Measurements from ENCODE around the gene SPOUT1. TPM values are rescaled to one million over a fixed set of nuclear protein-coding genes. Genes with fewer than 3 reads are reported as not detected.
"Not testable (repeated sequence)": the region's sequence is repeated elsewhere in the genome, so short reads cannot be mapped to it uniquely, and the experiment has no call there.

The SPOUT1 gene
- total RNA-seq, 1 donor from 2014 or later: 15.8 TPM

DNA sequence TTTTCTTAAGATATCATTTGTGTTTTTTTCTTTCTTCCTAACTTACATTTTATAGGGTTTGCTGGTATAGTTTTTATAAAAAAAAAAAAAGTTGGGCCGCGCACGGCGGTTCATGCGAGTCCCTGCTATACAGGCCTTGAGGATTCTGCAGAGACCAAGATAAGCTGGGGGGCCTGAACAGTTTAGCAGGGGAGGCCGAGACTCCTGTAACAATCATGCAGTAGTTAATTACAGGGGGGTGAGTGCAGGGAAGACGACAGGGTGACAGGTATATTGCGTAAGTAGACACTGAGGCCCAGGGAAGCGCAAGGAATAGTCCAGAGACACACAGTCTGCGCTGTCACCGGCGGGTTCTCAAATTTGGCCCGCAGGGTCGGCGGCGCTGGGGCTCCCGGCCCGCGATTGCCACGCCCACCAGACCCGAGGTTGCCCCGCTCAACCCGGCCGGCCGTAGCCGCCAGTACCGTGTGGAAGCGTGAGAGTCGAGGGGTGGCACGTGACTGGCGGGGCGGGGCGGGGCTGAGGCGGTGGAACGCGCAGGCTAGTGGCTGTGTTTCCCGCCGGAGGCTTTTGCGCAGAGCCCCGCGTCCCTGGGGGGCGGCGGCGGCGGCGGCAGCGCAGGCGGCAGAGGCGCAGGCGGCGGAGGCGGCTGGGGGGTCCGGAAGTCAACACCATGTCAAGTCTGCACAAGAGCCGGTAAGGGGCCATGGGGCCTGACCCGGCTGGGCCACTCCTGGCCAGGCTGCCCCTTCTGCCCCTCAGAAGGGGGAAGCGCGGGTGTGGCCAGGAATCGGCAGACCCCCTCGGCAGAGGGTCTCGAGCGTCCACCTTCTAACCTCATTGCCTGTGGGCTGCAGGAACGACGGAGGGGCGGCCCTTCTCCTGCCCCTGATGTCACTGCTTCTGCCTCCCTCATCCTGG is 42.7 kb downstream of the SPOUT1 start, which contains the start of gene TBC1D13:
Gene TBC1D13 (plus strand): TSS at position 573 of the 921 bp plus-strand sequence. CDS start 101 bp downstream, at position 674.
- intact Hi-C loops (cut with DNase I): no loop called here
- ATAC-seq (ENCODE audit: poor library complexity) (peak; percentile 98), DNase-seq (peak; percentile 94)

DNA sequence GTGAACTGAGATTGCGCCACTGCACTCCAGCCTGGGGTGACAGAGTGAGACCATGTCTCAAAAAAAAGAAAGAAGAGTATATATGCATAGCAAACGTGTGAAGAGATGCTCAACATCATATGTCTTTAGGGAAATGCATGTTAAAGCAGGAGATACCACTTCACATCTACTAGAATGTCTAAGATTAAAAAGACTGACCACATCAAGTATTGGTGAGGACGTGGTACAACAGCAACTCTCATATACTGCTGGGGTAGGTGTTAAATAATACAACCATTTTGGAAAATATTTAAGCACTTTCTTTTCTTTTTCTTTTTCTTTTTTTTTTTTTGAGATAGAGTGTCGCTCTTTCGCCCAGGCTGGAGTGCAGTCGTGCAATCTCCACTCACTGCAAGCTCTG is 44.2 kb downstream of the SPOUT1 start:
- ATAC-seq (ENCODE audit: poor library complexity) (no peak), DNase-seq (no peak)
- intact Hi-C loops (cut with DNase I): no loop called here

DNA sequence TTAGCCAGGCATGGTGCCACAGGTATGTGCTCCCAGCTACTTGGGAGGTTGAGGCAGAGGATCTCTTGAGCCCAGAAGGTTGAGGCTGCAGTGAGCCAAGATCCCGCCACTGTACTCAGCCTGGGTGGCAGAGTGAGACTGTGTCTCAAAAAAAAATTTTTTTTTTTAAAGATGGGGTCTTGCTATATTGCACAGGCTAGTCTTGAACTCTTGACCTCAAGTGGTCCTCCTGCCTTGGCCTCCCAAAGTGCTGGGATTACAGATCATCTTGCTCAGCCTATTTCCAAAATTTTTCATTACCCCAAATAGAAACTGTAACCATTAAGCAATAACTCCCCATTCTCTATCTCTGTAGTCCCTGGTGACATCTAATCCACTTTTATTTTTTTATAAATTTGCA is 46.9 kb downstream of the SPOUT1 start:
- no peak for ATAC-seq (ENCODE audit: poor library complexity)
- no peak for DNase-seq
- intact Hi-C loops (cut with DNase I): no loop called here

DNA sequence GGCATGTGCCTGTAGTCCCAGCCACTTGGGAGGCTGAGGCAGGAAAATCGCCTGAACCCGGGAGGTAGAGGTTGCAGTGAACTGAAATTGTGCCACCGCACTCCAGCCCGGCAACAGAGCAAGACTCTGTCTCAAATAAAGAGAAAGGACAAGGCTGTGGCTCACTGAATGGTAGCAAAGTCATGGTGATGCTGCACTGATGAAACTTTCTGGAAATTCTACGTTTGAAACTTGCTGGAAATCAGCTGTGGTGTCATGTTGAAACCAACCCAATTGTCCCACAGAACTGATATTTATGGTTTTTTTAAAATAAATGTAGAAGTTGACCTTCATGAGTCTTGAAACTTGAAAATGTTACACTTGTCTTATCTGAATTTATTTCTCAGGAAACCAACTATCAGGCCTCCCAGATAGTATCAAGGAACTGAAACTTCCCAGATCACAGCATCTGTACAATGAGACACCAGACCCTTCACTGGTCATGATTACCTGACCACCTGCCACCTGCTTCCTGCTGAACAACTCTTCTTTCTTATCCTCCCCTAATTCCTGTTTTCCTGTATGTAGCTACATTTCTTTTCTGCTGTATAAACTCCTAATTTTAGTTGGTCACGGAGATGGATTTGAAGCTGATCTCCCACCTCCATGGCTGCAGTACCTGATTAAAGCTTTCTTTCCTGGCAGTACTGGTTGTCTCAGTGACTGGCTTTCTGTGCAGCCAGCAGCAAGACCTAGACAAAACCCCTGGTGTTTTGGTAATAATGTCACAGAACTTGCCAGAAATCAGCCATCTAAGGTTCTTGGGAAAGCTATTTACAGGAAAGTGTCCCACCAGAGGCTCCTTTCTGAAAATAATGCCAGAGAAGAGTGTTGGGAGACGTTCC is 48.2 kb downstream of the SPOUT1 start:
- DNase-seq (no peak), ATAC-seq (ENCODE audit: poor library complexity) (no peak)
- intact Hi-C loops (cut with DNase I): no loop called here

DNA sequence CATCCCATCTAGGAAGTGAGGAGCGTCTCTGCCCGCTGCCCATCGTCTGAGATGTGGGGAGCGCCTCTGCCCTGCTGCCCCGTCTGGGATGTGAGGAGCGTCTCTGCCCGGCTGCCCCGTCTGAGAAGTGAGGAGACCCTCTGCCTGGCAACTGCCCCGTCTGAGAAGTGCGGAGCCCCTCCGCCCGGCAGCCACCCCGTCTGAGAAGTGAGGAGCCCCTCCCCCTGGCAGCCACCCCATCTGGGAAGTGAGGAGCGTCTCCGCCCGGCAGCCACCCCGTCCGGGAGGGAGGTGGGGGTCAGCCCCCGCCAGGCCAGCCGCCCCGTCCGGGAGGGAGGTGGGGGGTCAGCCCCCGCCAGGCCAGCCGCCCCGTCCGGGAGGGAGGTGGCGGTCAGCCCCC is 49.5 kb downstream of the SPOUT1 start:
- ATAC-seq (ENCODE audit: poor library complexity); DNase-seq; intact Hi-C loops (cut with DNase I): not testable (repeated sequence)

DNA sequence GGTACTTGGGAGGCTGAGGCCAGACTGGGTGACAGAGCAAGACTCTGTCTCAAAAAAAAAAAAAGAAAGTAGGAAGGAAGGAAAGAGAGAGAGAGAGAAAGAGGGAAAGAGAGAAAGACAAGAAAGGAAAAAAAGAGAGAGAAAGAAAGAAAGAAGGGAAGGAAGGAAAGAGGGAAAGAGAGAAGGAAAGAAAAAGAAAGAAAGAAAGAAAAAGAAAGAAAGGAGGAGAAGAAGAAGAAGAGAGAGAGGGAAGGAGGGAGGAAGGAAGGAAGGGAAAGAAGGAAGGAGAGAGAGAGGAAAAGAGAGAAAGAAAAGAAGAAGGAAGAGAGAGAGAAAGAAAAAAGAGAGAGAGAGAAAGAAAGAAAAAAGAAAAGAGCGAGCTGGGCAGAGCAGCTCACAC is 54.8 kb downstream of the SPOUT1 start:
- DNase-seq: no peak
- intact Hi-C loops (cut with DNase I): no loop called here
- ATAC-seq (ENCODE audit: poor library complexity): no peak

DNA sequence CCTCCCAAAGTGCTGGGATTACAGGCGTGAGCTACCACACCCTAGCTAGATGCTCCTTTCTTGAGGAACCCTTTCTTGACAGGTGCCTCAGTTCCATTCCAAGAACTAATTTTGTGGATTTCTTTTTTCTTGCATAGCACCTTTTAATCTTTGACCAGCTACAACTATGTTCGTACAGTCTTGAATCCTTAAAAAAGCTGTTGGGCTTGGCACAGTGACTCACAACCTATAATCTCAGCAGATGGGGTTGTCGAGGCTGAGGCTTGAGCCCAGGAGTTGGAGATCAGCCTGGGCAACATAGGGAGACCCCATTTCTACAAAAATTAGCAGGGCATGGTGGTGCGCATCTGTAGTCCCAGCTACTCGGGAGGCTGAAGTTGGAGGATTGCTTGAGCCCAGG is 56.5 kb downstream of the SPOUT1 start:
- intact Hi-C loops (cut with DNase I): no loop called here
- no peak for DNase-seq
- ATAC-seq (ENCODE audit: poor library complexity): no peak

DNA sequence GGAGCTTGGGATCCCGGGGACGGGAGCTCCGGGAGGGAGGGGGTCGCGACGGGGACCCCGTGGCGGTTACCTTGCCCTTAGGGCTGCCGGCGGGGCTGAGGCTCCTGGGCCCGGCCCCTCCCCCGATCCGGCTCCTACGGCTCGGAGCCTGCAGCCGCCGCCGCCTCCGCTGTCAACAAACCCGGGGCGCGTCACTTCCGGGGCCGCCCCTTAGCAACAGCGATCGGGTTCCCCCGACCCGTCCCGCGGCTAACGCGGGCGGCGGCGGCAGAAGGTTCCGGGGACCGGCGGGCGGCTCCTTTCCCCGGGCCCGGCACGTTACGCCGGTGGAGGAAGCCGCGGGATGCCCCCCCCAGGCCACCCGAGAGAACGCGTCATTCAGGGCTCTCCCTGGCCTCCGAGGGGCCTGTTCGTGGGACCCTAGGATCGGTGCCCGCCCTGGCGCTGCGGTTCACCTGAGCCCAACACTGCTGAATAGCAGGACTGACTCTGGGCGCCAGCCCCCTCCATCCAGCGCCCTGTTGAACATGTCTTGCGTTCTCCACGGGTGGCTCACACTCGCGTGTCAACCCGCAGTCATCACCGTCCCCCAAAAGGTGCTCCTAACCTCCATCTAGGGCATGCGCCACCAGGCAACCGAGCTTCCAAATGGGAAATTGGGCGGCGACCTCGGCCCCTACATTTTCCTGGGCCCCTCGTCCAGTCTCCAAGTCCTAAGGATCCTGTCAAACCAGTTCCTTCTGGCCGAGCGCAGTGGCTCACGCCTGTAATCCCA is 57.7 kb downstream of the SPOUT1 start, which contains the start of gene ZER1:
Gene ZER1 (minus strand): TSS at position 183 of the 775 bp plus-strand sequence. CDS start 16,362 bp downstream, outside the sequence.
- intact Hi-C loops (cut with DNase I): no loop called here
- DNase-seq (peak; percentile 97), ATAC-seq (ENCODE audit: poor library complexity) (peak; percentile 99)

DNA sequence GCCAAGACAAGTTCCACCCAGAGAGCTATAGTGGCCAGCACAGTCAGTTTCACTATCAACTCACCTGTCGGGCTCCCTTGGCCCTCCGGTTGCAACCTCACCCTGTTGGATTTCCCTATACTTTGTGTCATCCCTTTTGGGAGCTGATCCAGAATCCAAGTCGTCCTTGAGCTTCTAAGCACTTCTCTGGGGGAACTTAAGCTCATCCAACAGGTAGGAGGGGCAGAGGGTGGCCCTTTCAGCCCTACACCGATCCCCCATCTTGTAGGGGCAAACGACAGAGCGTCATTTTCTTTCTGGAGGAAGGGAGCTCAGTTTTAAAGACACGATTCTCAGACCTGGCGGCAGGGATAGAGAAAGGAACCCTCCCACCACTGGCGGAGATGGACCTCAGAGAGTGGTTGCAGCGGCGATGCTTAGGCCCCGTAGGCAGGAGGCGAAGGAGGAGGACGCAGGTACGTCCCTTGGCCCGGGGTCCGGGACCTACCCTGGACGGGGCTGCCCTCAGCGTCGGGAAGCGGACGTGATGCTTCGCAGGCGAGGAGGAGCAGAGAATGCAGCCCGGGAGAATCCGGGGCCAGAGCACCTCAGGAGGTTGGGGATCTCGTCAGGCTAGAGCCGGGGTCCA is 58.4 kb downstream of the SPOUT1 start:
- DNase-seq: no peak
- ATAC-seq (ENCODE audit: poor library complexity): peak; percentile 33
- intact Hi-C loops (cut with DNase I): no loop called here

DNA sequence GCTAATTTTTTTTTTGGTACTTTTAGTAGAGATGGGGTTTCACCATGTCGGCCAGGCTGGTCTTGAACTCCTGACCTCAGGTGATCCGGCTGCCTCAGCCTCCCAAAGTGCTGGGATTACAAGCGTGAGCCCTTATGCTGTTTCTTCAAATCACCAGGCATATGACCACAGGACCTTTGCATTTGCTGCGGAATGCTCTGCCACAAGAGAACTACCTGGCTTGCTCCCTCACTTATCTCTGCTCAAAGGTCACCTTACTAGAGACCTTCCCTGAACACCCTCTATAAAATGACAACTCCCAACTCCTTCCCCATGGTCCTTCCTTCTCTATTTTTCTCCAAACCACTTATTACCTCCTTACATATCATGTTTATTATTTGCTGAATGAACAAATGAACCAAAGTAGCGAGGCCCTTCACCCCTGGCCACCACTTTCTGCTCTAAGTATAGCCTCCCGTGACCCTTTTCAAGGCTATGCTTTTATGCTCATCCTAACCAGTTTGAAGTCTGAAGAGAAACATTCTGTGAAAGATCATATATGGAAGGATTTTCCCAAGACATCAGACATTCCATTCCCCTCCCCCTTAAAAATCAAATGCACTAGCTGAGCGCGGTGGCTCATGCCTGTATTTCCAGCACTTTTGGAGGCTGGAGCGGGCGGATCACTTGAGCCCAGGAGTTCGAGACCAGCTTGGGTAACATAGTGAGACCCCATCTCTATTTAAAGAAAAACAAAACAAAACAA is 59.1 kb downstream of the SPOUT1 start:
- DNase-seq (no peak), ATAC-seq (ENCODE audit: poor library complexity) (no peak)
- intact Hi-C loops (cut with DNase I): no loop called here

Other genes starting within 250 kb of the SPOUT1 start
- 40.0 TPM for gene DYNC2I2, start 172.9 kb downstream of the SPOUT1 start, total RNA-seq
- gene SET, start 140.6 kb downstream of the SPOUT1 start, total RNA-seq: 167 TPM
- gene PKN3, start 127.3 kb downstream of the SPOUT1 start, total RNA-seq: 5.7 TPM
- 5.4 TPM for gene ZDHHC12, start 105.7 kb downstream of the SPOUT1 start, total RNA-seq
- 57.3 TPM for gene ZER1, start 57.9 kb downstream of the SPOUT1 start, total RNA-seq
- 16.6 TPM for gene TBC1D13, start 42.5 kb downstream of the SPOUT1 start, total RNA-seq
- gene ENDOG, start 11.3 kb downstream of the SPOUT1 start, total RNA-seq: 89.0 TPM
- gene KYAT1, start 52.2 kb upstream of the SPOUT1 start, total RNA-seq: 12.6 TPM
- 20.2 TPM for gene LRRC8A, start 52.3 kb upstream of the SPOUT1 start, total RNA-seq
- gene PHYHD1, start 91.2 kb upstream of the SPOUT1 start, total RNA-seq: 28.7 TPM
- 6.4 TPM for gene DOLK, start 117.8 kb upstream of the SPOUT1 start, total RNA-seq
- gene NUP188, start 117.9 kb upstream of the SPOUT1 start, total RNA-seq: 21.0 TPM
- gene SH3GLB2, start 198.5 kb upstream of the SPOUT1 start, total RNA-seq: 30.8 TPM
- 32.8 TPM for gene MIGA2, start 206.8 kb upstream of the SPOUT1 start, total RNA-seq

Measured in Right ventricle myocardium superior (tissue), 1 donor.